H9 (cell line): ENCODE measurements around the gene NECAB2. TPM values are rescaled to one million over a fixed set of nuclear protein-coding genes. Genes with fewer than 3 reads are reported as not detected.

Experiments
- DNase-seq: peaks from one replicate; pipeline ENCODE4 v3.0.0-alpha.2; 2017
- H2AFZ ChIP-seq: one replicate; pipeline ENCODE4 v1.6.1; 2013; ENCODE audit warnings: mild to moderate bottlenecking, low read length, control low read depth, moderate library complexity
- H2AK5ac ChIP-seq: 2 replicates; pipeline ENCODE4 v1.6.1; 2013; ENCODE audit warnings: low read length, control low read depth, mixed read lengths; ENCODE audit not compliant: insufficient read length
- H2BK120ac ChIP-seq: one replicate; pipeline ENCODE4 v1.6.1; 2013; ENCODE audit warnings: low read depth, mild to moderate bottlenecking, low read length, control low read depth, inconsistent platforms; ENCODE audit not compliant: poor library complexity, severe bottlenecking
- H2BK12ac ChIP-seq: 2 replicates; pipeline ENCODE4 v1.6.1; 2013; ENCODE audit warnings: low read length, control low read depth, mixed read lengths, low read depth; ENCODE audit not compliant: insufficient read length
- H2BK15ac ChIP-seq: 2 replicates; pipeline ENCODE4 v1.6.1; 2013; ENCODE audit warnings: low read depth, low read length, control low read depth
- H2BK20ac ChIP-seq: one replicate; pipeline ENCODE4 v1.6.1; 2013; ENCODE audit warnings: low read depth, mild to moderate bottlenecking, low read length, control low read depth, inconsistent platforms; ENCODE audit not compliant: poor library complexity, severe bottlenecking
- H2BK5ac ChIP-seq: 2 replicates; pipeline ENCODE4 v1.6.1; 2013; ENCODE audit warnings: low read length, control low read depth, mixed read lengths; ENCODE audit not compliant: insufficient read length
- H3K14ac ChIP-seq: 2 replicates; pipeline ENCODE4 v1.6.1; 2013; ENCODE audit warnings: low read length, control low read depth; ENCODE audit not compliant: insufficient read depth
- H3K18ac ChIP-seq: 2 replicates; pipeline ENCODE4 v1.6.1; 2013; ENCODE audit warnings: low read depth, mild to moderate bottlenecking, mixed read lengths, low read length, control low read depth; ENCODE audit not compliant: insufficient read length
- H3K23ac ChIP-seq: 2 replicates; pipeline ENCODE4 v1.6.1; 2013; ENCODE audit warnings: low read length, control low read depth, mixed read lengths, low read depth; ENCODE audit not compliant: insufficient read length
- H3K23me2 ChIP-seq: 2 replicates; pipeline ENCODE4 v1.6.1; 2013; ENCODE audit warnings: low read depth, mild to moderate bottlenecking, mixed read lengths, low read length, control low read depth; ENCODE audit not compliant: insufficient read length, poor library complexity, severe bottlenecking
- H3K27ac ChIP-seq: 2 replicates; pipeline ENCODE4 v1.5.1; 2013; ENCODE audit warnings: low read length, control low read depth, mixed read lengths, low read depth; ENCODE audit not compliant: insufficient read length
- H3K27me3 ChIP-seq: 2 replicates; pipeline ENCODE4 v1.6.1; 2013; ENCODE audit warnings: low read length, control low read depth, inconsistent platforms; ENCODE audit not compliant: insufficient read depth
- H3K4ac ChIP-seq: 2 replicates; pipeline ENCODE4 v1.6.1; 2013; ENCODE audit warnings: low read depth, mild to moderate bottlenecking, control low read depth, inconsistent platforms, low read length, moderate library complexity
- H3K4me1 ChIP-seq: 2 replicates; pipeline ENCODE4 v1.6.1; 2013; ENCODE audit warnings: low read length, control low read depth, inconsistent platforms; ENCODE audit not compliant: insufficient read depth
- H3K4me2 ChIP-seq: 2 replicates; pipeline ENCODE4 v1.6.1; 2013; ENCODE audit warnings: low read length, control low read depth, mixed read lengths; ENCODE audit not compliant: insufficient read length, insufficient read depth
- H3K56ac ChIP-seq: 2 replicates; pipeline ENCODE4 v1.6.1; 2013; ENCODE audit warnings: low read depth, mild to moderate bottlenecking, mixed read lengths, low read length, control low read depth; ENCODE audit not compliant: insufficient read length
- H3K79me1 ChIP-seq: 2 replicates; pipeline ENCODE4 v1.6.1; 2013; ENCODE audit warnings: low read depth, mild to moderate bottlenecking, moderate library complexity, low read length, control low read depth, inconsistent platforms; ENCODE audit not compliant: insufficient read depth, poor library complexity, severe bottlenecking
- H3K79me2 ChIP-seq: 2 replicates; pipeline ENCODE4 v1.6.1; 2013; ENCODE audit warnings: low read length, control low read depth, inconsistent platforms; ENCODE audit not compliant: insufficient read depth
- H3K9ac ChIP-seq: 2 replicates; pipeline ENCODE4 v1.6.1; 2013; ENCODE audit warnings: low read length, control low read depth, mixed read lengths; ENCODE audit not compliant: insufficient read length; ENCODE audit errors: extremely low read depth
- H3K9me3 ChIP-seq: one replicate; pipeline ENCODE4 v1.6.1; 2013; ENCODE audit warnings: low read depth, low read length, inconsistent platforms; ENCODE audit not compliant: control insufficient read depth
- H3T11ph ChIP-seq: one replicate; pipeline ENCODE4 v1.6.1; 2013; ENCODE audit warnings: mild to moderate bottlenecking, low read length, control low read depth, inconsistent platforms
- H4K20me1 ChIP-seq: one replicate; pipeline ENCODE4 v1.6.1; 2013; ENCODE audit not compliant: control insufficient read depth, insufficient read length, insufficient read depth
- H4K5ac ChIP-seq: 2 replicates; pipeline ENCODE4 v1.6.1; 2013; ENCODE audit warnings: low read depth, mild to moderate bottlenecking, mixed read lengths, low read length, control low read depth; ENCODE audit not compliant: insufficient read length
- H4K8ac ChIP-seq: replicated peaks from 2 replicates; pipeline ENCODE4 v1.6.1; 2013; ENCODE audit warnings: low read length, control low read depth, mixed read lengths, low read depth; ENCODE audit not compliant: insufficient read length
- H4K91ac ChIP-seq: 2 replicates; pipeline ENCODE4 v1.6.1; 2013; ENCODE audit warnings: low read depth, mild to moderate bottlenecking, moderate library complexity, mixed read lengths, low read length, control low read depth; ENCODE audit not compliant: insufficient read length
- H3K27ac Mint-ChIP-seq, 3 experiments: 2 replicates in 2 of 3; 3 replicates in 1 of 3; pipeline ENCODE4 v1.8.0; 2020 to 2021; ENCODE audit warnings: mixed read lengths in 3 of 3, mild to moderate bottlenecking in 1 of 3, moderate library complexity in 1 of 3
- H3K27me3 Mint-ChIP-seq: 2 replicates; pipeline ENCODE4 v1.8.0; 2021; ENCODE audit warnings: low read depth, mild to moderate bottlenecking, moderate library complexity, mixed read lengths
- H3K36me3 Mint-ChIP-seq, 3 experiments: 2 replicates in 2 of 3; 3 replicates in 1 of 3; pipeline ENCODE4 v1.8.0; 2020 to 2021; ENCODE audit warnings: low read depth in 3 of 3, mixed read lengths in 3 of 3; ENCODE audit not compliant: insufficient read depth in 1 of 3
- H3K4me1 Mint-ChIP-seq, 2 experiments: 2 replicates each; pipeline ENCODE4 v1.8.0; 2020; ENCODE audit warnings: mixed read lengths in 2 of 2
- H3K4me3 Mint-ChIP-seq, 2 experiments: 2 replicates in 1 of 2; 3 replicates in 1 of 2; pipeline ENCODE4 v1.8.0; 2020 to 2021; ENCODE audit warnings: mild to moderate bottlenecking in 2 of 2, mixed read lengths in 2 of 2, moderate library complexity in 1 of 2
- H3K9me3 Mint-ChIP-seq, 2 experiments: 2 replicates in 1 of 2; 3 replicates in 1 of 2; pipeline ENCODE4 v1.8.0; 2020; ENCODE audit warnings: mild to moderate bottlenecking in 2 of 2, mixed read lengths in 2 of 2, moderate library complexity in 1 of 2
- WGBS: extraction: QIAGEN DNeasy Blood & Tissue Kit; methylation state at CpG from one replicate; pipeline ENCODE4 v1.1.7; 2013; ENCODE audit warnings: missing lambda C conversion rate, low lambda C conversion rate, mixed read lengths; ENCODE audit not compliant: insufficient read length; ENCODE audit errors: extremely low coverage; 5-methylcytosine and 5-hydroxymethylcytosine counted together
- total RNA-seq: library from RNA; stranded (reverse); gene quantifications from 2 replicates; pipeline ENCODE4 v1.2.1, GENCODE V29; 2021
- TF ChIP-seq, protein P1 (sequence below): fragments of 200-600 bp; sonication (generic); conservative IDR thresholded peaks from 3 replicates; pipeline ENCODE4 v1.8.0; 2021; ENCODE audit warnings: antibody characterized with exemption, mild to moderate bottlenecking

NECAB2 gene
- total RNA-seq, 1 experiment from 2014 or later, result 12.6 TPM

DNA sequence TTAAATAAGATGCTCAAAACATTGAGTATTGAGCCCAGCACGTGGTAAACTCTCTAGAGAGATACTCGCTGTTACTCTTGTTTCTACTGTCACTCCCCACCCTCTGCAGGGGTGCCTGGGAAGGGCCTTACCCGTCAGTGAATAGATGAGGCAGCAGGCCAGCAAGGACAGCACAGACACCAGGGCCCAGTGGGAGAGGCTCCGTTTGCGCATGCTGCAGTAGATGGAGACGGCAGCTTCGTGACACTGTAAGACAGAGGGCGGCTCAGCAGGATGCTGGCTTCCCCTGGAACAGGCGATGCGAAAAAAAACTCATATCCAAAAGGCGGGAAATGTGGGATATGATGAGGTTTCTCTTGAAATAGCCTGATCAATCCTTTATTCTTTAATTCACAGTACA lies 54.6 kb downstream of the NECAB2 start:
- no peak overlapping the region for H3K4me2 ChIP-seq
- H3K36me3 Mint-ChIP-seq, result peaks cover 6 to 20% (median 11%) of the 10 kb centered on the region in 3 experiments

More for the DNA sequence above, 54.6 kb downstream of the NECAB2 start:
- Histone ChIP-seq H3K9ac (no peak overlapping the region), H4K91ac (no peak overlapping the region), H2BK12ac (no peak overlapping the region), H2AFZ (no peak overlapping the region), H2BK120ac (no peak overlapping the region), H3K4ac (no peak overlapping the region), H3K9me3 (no peaks in the 10 kb centered on the region), H3T11ph (no peak overlapping the region), H3K18ac (peak overlapping the region; percentile 14), H4K5ac (no peak overlapping the region), H3K4me1 (no peaks in the 10 kb centered on the region; the same call in 1 of the 2 replicates), H3K79me1 (no peaks in the 10 kb centered on the region), H2AK5ac (no peak overlapping the region), H3K23ac (no peak overlapping the region), H3K23me2 (no peaks in the 10 kb centered on the region), H2BK15ac (no peak overlapping the region), H4K20me1 (no peaks in the 10 kb centered on the region), H3K27ac (no peak overlapping the region), H3K79me2 (no peaks in the 10 kb centered on the region), H3K56ac (no peak overlapping the region), H3K27me3 (no peaks in the 10 kb centered on the region), H4K8ac (no peak overlapping the region), H2BK5ac (no peak overlapping the region), H3K14ac (no peak overlapping the region), H2BK20ac (no peak overlapping the region)
- H3K9me3 Mint-ChIP-seq, result peaks cover 23 to 33% of the 10 kb centered on the region in 2 experiments
- H3K27ac Mint-ChIP-seq, result no peak overlapping the region; a peak in 1 of 7 replicates
- DNase-seq, result no peak
- peaks cover 41% of the 10 kb centered on the region for H3K27me3 Mint-ChIP-seq
- TF ChIP-seq, protein P1, sequence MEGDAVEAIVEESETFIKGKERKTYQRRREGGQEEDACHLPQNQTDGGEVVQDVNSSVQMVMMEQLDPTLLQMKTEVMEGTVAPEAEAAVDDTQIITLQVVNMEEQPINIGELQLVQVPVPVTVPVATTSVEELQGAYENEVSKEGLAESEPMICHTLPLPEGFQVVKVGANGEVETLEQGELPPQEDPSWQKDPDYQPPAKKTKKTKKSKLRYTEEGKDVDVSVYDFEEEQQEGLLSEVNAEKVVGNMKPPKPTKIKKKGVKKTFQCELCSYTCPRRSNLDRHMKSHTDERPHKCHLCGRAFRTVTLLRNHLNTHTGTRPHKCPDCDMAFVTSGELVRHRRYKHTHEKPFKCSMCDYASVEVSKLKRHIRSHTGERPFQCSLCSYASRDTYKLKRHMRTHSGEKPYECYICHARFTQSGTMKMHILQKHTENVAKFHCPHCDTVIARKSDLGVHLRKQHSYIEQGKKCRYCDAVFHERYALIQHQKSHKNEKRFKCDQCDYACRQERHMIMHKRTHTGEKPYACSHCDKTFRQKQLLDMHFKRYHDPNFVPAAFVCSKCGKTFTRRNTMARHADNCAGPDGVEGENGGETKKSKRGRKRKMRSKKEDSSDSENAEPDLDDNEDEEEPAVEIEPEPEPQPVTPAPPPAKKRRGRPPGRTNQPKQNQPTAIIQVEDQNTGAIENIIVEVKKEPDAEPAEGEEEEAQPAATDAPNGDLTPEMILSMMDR, result no peak
- WGBS, result no CpG with 5 or more reads among the region's 11 CpGs
- H3K4me1 Mint-ChIP-seq, result peaks cover 21 to 26% of the 10 kb centered on the region in 2 experiments
- H3K4me3 Mint-ChIP-seq, result no peak overlapping the region
